BJ (cell line): ENCODE results near the gene ROR1. TPM values are rescaled to one million over a fixed set of nuclear protein-coding genes. Genes with fewer than 3 reads are reported as not detected.

Source experiments
- CTCF ChIA-PET: fragments of 350-600 bp; formaldehyde crosslinking; extraction: SDS; loops from one replicate; lab custom pipeline; 2021; ENCODE audit warnings: antibody characterized with exemption, inconsistent platforms; lab: Yijun Ruan, JAX
- POLR2A ChIA-PET: fragments of 300-600 bp; sonication (Branson Sonifier 250); formaldehyde crosslinking; extraction: SDS; loops from one replicate; lab custom pipeline; 2021; ENCODE audit warnings: antibody characterized with exemption; lab: Charles Lee
- DNase-seq: peaks from one replicate; pipeline ENCODE4 v3.0.0-alpha.2; 2011; ENCODE audit warnings: low read depth
- H3K27me3 ChIP-seq: 2 replicates; pipeline ENCODE4 v1.6.0; 2011; ENCODE audit warnings: low read length; ENCODE audit not compliant: control insufficient read depth, insufficient read depth
- H3K36me3 ChIP-seq: 2 replicates; pipeline ENCODE4 v1.5.1; 2011; ENCODE audit warnings: low read length; ENCODE audit not compliant: control insufficient read depth, insufficient read depth
- H3K4me3 ChIP-seq: 2 replicates; pipeline ENCODE4 v1.5.1; 2011; ENCODE audit warnings: low read depth, mild to moderate bottlenecking, control low read depth, low read length
- polyA plus RNA-seq: library from polyadenylated mRNA; depleted of rRNA; stranded (reverse); fragments of >200 nt; gene quantifications from 2 replicates; pipeline ENCODE4 v1.2.3, GENCODE V29; 2011
- TF ChIP-seq, protein P1 (sequence below): IDR thresholded peaks from 2 replicates; pipeline ENCODE4 v1.5.1; 2011; ENCODE audit warnings: low read depth, mild to moderate bottlenecking, control low read depth, inconsistent platforms, low read length, moderate library complexity; ENCODE audit not compliant: insufficient read depth

ROR1 gene
- polyA plus RNA-seq, 1 experiment: 4.6 TPM

DNA sequence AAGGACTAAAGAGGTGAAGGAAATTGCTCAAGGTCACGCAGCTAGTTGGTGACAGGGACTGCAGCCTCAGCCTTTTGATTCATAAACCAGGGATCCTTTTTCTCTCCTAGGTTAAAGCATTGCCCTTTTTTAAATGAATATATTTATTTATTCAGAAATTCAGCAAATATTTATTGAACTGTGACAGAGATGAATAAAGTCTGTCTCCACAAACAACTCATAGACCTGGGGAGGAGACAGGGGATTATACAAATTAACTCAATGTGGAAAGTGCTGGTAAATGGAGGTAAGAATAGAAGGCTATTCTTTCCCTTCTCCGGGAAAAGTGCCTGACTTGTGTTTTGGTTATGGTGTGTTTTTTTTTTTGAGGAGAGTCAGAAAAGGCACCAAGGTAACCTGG lies 110.7 kb downstream of the ROR1 start:
- no peak for DNase-seq
- no peaks in the 10 kb centered on the region for H3K36me3 ChIP-seq
- no peak overlapping the region for H3K4me3 ChIP-seq
- ChIA-PET CTCF (no interaction called here), POLR2A (no interaction called here)
- no peaks in the 10 kb centered on the region for H3K27me3 ChIP-seq
- TF ChIP-seq, protein P1, sequence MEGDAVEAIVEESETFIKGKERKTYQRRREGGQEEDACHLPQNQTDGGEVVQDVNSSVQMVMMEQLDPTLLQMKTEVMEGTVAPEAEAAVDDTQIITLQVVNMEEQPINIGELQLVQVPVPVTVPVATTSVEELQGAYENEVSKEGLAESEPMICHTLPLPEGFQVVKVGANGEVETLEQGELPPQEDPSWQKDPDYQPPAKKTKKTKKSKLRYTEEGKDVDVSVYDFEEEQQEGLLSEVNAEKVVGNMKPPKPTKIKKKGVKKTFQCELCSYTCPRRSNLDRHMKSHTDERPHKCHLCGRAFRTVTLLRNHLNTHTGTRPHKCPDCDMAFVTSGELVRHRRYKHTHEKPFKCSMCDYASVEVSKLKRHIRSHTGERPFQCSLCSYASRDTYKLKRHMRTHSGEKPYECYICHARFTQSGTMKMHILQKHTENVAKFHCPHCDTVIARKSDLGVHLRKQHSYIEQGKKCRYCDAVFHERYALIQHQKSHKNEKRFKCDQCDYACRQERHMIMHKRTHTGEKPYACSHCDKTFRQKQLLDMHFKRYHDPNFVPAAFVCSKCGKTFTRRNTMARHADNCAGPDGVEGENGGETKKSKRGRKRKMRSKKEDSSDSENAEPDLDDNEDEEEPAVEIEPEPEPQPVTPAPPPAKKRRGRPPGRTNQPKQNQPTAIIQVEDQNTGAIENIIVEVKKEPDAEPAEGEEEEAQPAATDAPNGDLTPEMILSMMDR: no peak

DNA sequence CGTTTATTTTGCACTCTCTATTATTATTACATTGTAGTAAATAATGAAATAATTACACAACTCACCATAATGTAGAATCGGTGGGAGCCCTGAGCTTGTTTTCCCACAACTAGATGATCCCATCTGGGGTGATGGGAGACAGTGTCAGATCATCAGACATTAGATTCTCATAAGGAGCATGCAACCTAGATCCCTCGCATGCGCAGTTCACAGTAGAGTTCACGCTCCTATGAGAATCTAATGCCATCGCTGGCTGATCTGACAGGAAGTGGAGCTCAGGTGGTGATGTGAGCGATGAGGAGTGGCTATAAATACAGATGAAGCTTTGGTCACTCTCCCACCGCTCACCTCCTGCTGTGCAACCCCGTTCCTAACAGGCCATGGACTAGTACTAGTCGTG lies 112.1 kb downstream of the ROR1 start:
- Histone ChIP-seq H3K4me3 (no peak overlapping the region), H3K27me3 (no peaks in the 10 kb centered on the region), H3K36me3 (no peaks in the 10 kb centered on the region)
- no peak for DNase-seq
- ChIA-PET POLR2A (interaction anchor here (0.5 kb wide), 1 partner anchor 1031 kb away, joined by 3 read pairs; no protein-coding TSS in a partner anchor), CTCF (no interaction called here)
- TF ChIP-seq, protein P1: no peak

DNA sequence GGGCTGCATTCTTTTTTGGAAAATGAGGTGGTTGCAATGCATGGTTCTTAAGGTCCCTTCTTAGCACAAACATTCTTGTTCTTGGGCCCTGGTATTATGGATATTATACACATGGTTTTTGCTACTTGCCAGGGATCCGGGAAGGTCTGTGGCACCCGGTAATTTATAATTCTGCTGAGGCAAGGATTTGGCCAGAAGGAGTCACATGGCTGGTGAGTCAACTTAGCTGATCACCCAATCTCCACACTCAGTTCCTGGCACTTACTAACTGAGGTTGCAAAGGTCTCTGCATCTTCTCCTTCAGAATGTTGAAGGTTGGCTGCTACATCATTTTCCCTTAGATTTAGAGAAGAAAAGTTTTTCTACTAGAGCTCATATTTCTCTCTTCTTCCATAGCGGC lies 112.5 kb downstream of the ROR1 start:
- TF ChIP-seq, protein P1: no peak
- no peak overlapping the region for H3K4me3 ChIP-seq
- H3K36me3 ChIP-seq: no peaks in the 10 kb centered on the region
- ChIA-PET POLR2A (no interaction called here), CTCF (no interaction called here)
- DNase-seq: no peak
- no peaks in the 10 kb centered on the region for H3K27me3 ChIP-seq

DNA sequence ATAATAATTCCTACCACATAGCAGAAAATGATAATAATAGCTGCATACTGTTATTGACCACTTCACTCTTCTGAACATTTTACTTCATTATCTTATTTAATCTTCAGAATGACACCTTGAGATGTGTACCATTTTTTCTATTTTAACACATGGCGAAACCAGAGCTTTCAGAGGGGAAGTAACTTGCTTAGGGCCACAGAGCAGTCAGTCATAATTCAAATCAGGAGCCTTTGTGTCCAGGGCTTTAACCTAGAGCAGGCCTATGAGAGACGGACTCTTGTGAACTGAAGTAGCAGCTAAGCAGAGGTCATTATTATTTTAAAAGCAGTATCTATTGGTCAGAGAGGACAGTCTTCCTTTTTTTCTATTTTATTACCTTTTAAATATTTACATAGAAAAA lies 114.0 kb downstream of the ROR1 start:
- DNase-seq: no peak
- no peak overlapping the region for H3K4me3 ChIP-seq
- no peaks in the 10 kb centered on the region for H3K27me3 ChIP-seq
- no peaks in the 10 kb centered on the region for H3K36me3 ChIP-seq
- ChIA-PET CTCF (interaction anchor here (1.2 kb wide), 1 partner anchor 19 kb away, joined by 5 read pairs; no protein-coding TSS in a partner anchor), POLR2A (no interaction called here)
- TF ChIP-seq, protein P1: no peak

DNA sequence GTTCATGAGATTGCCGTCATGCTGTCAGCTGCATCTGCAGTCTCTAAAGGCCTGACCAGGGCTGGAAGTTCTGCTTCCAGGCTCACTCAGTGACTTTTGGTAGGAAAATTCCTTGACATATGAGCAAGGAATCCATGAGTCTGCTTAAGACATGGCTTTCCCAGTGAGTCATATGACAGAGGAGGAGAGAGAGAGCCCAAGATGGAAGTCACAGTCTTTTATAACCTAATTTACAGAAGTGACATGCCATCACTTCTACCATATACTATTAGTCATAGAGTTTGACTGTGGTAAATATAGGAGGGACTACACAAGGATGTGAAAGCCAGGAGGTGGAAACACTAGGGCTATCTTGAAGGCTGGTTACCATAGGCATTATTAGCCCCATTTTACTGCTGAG lies 115.2 kb downstream of the ROR1 start:
- POLR2A ChIA-PET: no interaction called here
- no peak overlapping the region for H3K4me3 ChIP-seq
- TF ChIP-seq, protein P1: no peak
- no peaks in the 10 kb centered on the region for H3K36me3 ChIP-seq
- H3K27me3 ChIP-seq: no peaks in the 10 kb centered on the region
- CTCF ChIA-PET: interaction anchor here (1.2 kb wide), 1 partner anchor 20 kb away, joined by 5 read pairs; no protein-coding TSS in a partner anchor
- DNase-seq: no peak
